GM18951 (cell line): ENCODE data around the gene SMARCE1.
"Not testable (repeated sequence)": the region's sequence is repeated elsewhere in the genome, so short reads cannot be mapped to it uniquely, and the experiment has no call there.

Experiments
- POLR2A ChIP-seq: IDR thresholded peaks from 4 replicates; pipeline ENCODE4 v1.6.1; 2011; ENCODE audit warnings: mild to moderate bottlenecking; ENCODE audit not compliant: insufficient read length, insufficient read depth; ENCODE audit errors: extremely low read depth
- in situ Hi-C: fragments of 300-500 bp; cut with MboI; formaldehyde crosslinking; loops from one replicate; pipeline ENCODE4 v1.12.0; 2022; ENCODE audit warnings: low sequenced_read_pairs, mixed read lengths, inconsistent platforms; ENCODE audit not compliant: unreplicated experiment

Gene SMARCE1

GRCh38 chr17:40599468-40599763 is 48.2 kb downstream of the SMARCE1 start:
- in situ Hi-C loops, result no loop called here
- TF ChIP-seq POLR2A, result no peak

- in situ Hi-C loops, result no loop called here
- TF ChIP-seq POLR2A, result no peak
Measured at GRCh38 chr17:40598619-40599467, 48.8 kb downstream of the SMARCE1 start.

- no peak for TF ChIP-seq POLR2A
- in situ Hi-C loops, result no loop called here
Measured at GRCh38 chr17:40598301-40598618, 49.4 kb downstream of the SMARCE1 start.

GRCh38 chr17:40597556-40598300 is 49.9 kb downstream of the SMARCE1 start:
- in situ Hi-C loops, result no loop called here
- no peak for TF ChIP-seq POLR2A

GRCh38 chr17:40597156-40597555 is 50.5 kb downstream of the SMARCE1 start:
- in situ Hi-C loops, result no loop called here
- no peak for TF ChIP-seq POLR2A

- TF ChIP-seq POLR2A, result no peak
Measured at GRCh38 chr17:40596261-40596919, 51.2 kb downstream of the SMARCE1 start.

GRCh38 chr17:40590742-40591141 is 56.9 kb downstream of the SMARCE1 start:
- in situ Hi-C loops, result no loop called here
- TF ChIP-seq POLR2A, result no peak

More at GRCh38 chr17:40596261-40596919, 51.2 kb downstream of the SMARCE1 start:
- in situ Hi-C loops, result no loop called here

- in situ Hi-C loops, result no loop called here
- TF ChIP-seq POLR2A, result no peak
Measured at GRCh38 chr17:40588552-40588951, 59.1 kb downstream of the SMARCE1 start.

- in situ Hi-C loops, result not testable (repeated sequence)
Measured at GRCh38 chr17:40586264-40586663, 61.4 kb downstream of the SMARCE1 start.

GRCh38 chr17:40584950-40585349 is 62.7 kb downstream of the SMARCE1 start:
- in situ Hi-C loops, result not testable (repeated sequence)

- no peak for TF ChIP-seq POLR2A
- in situ Hi-C loops, result no loop called here
Measured at GRCh38 chr17:40582328-40582901, 65.2 kb downstream of the SMARCE1 start.

GRCh38 chr17:40580140-40580539 is 67.5 kb downstream of the SMARCE1 start:
- in situ Hi-C loops, result no loop called here
- no peak for TF ChIP-seq POLR2A

GRCh38 chr17:40579471-40579870 is 68.1 kb downstream of the SMARCE1 start:
- in situ Hi-C loops, result no loop called here
- TF ChIP-seq POLR2A, result no peak
